Right lobe of liver (tissue), 4 donors: ENCODE results near the gene NCOR1.

ENCODE experiments used
- POLR2A ChIP-seq: fragments of 450-650 bp; IDR thresholded peaks from one replicate; pipeline ENCODE4 v1.6.1; 2017; ENCODE audit warnings: antibody characterized with exemption, mild to moderate bottlenecking
- TF ChIP-seq, protein P1 (sequence below), 4 donors: fragments of 200-600 bp in 3 of 4; fragments of 450-650 bp in 1 of 4; IDR thresholded peaks; one replicate each; pipeline versions ENCODE4 v1.5.1 to v1.8.0; 2016 to 2022; ENCODE audit warnings: antibody characterized with exemption in 4 of 4, mild to moderate bottlenecking in 2 of 4
- donor health status: DM: no; HTN: no; CAD: no.
- donor health status: DM: no; HTN: no; CAD: no.
- donor health status: DM: no; HTN: yes; CAD: no.

DNA sequence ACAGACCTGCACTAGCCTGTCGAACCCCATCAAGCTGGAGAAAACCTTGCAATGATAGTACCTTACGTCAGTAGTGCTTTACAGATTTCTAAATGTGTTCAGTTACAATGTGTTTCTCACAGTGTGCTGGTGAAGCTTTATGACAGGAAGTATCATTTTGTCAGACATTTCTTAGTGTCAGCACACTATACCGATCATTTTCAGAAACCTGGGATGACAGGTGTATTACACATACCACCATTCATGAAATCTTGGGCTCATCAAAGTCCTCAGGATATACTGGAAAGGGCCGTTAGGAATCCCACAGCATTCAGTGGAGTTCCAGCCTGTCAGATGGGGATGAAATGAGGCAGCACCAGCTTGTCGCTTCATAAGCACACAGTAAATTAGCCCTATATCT is 188.4 kb downstream of the NCOR1 start:
- TF ChIP-seq POLR2A: no peak
- TF ChIP-seq, protein P1, sequence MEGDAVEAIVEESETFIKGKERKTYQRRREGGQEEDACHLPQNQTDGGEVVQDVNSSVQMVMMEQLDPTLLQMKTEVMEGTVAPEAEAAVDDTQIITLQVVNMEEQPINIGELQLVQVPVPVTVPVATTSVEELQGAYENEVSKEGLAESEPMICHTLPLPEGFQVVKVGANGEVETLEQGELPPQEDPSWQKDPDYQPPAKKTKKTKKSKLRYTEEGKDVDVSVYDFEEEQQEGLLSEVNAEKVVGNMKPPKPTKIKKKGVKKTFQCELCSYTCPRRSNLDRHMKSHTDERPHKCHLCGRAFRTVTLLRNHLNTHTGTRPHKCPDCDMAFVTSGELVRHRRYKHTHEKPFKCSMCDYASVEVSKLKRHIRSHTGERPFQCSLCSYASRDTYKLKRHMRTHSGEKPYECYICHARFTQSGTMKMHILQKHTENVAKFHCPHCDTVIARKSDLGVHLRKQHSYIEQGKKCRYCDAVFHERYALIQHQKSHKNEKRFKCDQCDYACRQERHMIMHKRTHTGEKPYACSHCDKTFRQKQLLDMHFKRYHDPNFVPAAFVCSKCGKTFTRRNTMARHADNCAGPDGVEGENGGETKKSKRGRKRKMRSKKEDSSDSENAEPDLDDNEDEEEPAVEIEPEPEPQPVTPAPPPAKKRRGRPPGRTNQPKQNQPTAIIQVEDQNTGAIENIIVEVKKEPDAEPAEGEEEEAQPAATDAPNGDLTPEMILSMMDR (IDR thresholded peaks at IDR 0.05): no peak
